ENCODE results near the gene PLA2G3. TPM values are rescaled to one million over a fixed set of nuclear protein-coding genes. Genes with fewer than 3 reads are reported as not detected.

Gene PLA2G3
- total RNA-seq (2022; extraction: Qiagen RNA extraction; ENCODE audit: low read depth) = not detected in 5 replicates

GRCh38 chr22:31139866-31140716 lies at the start of gene PLA2G3:
Gene PLA2G3, minus strand, starts transcription at chr22:31140508. Its CDS starts 154 bp downstream, at chr22:31140354.

GRCh38 chr22:31122532-31123291 lies 17.6 kb downstream of the PLA2G3 start, which contains the start of gene INPP5J:
Gene INPP5J, plus strand, starts transcription at chr22:31122966. Its CDS starts 49 bp downstream, at chr22:31123015.

GRCh38 chr22:31107178-31107893 lies 33.0 kb downstream of the PLA2G3 start, which contains the start of gene SELENOM:
Gene SELENOM, minus strand, starts transcription at chr22:31107568. Its CDS starts 63 bp downstream, at chr22:31107505.

Other genes with a start within 250 kb of the PLA2G3 start
- gene MORC2, start 171.7 kb downstream of the PLA2G3 start, total RNA-seq (2022; extraction: Qiagen RNA extraction; ENCODE audit: low read depth) = 11.0 to 15.8 TPM (median 14.8 TPM) in 5 replicates
- 18.2 to 31.5 TPM (median 30.5 TPM) in 5 replicates for gene TUG1, start 171.2 kb downstream of the PLA2G3 start, total RNA-seq (2022; extraction: Qiagen RNA extraction; ENCODE audit: low read depth)
- 22.6 to 33.1 TPM (median 31.3 TPM) in 5 replicates for gene SMTN, start 59.2 kb downstream of the PLA2G3 start, total RNA-seq (2022; extraction: Qiagen RNA extraction; ENCODE audit: low read depth)
- 50.3 to 77.3 TPM (median 70.7 TPM) in 5 replicates for gene SELENOM, start 32.9 kb downstream of the PLA2G3 start, total RNA-seq (2022; extraction: Qiagen RNA extraction; ENCODE audit: low read depth)
- gene INPP5J, start 17.5 kb downstream of the PLA2G3 start, total RNA-seq (2022; extraction: Qiagen RNA extraction; ENCODE audit: low read depth) = 0.51 to 0.77 TPM (median 0.65 TPM) in 5 replicates
- 23.2 to 25.0 TPM (median 24.0 TPM) in 5 replicates for gene RNF185, start 19.7 kb upstream of the PLA2G3 start, total RNA-seq (2022; extraction: Qiagen RNA extraction; ENCODE audit: low read depth)
- gene LIMK2, start 71.8 kb upstream of the PLA2G3 start, total RNA-seq (2022; extraction: Qiagen RNA extraction; ENCODE audit: low read depth) = 7.3 to 9.1 TPM (median 8.0 TPM) in 5 replicates
- 1.0 to 1.8 TPM (median 1.3 TPM) in 5 replicates for gene PIK3IP1, start 152.0 kb upstream of the PLA2G3 start, total RNA-seq (2022; extraction: Qiagen RNA extraction; ENCODE audit: low read depth)
- gene PATZ1, start 205.8 kb upstream of the PLA2G3 start, total RNA-seq (2022; extraction: Qiagen RNA extraction; ENCODE audit: low read depth) = 17.0 to 22.1 TPM (median 20.8 TPM) in 5 replicates

Data from A549 treated with RU486 at 1 μM for 4 hours (cell line).